HG03135 (cell line): ENCODE results near the gene FCER1G.

Experiments
- ATAC-seq: cut with Tn5 transposase; IDR thresholded peaks from one replicate; pipeline ENCODE4 v1.9.1; 2021; ENCODE audit warnings: mild to moderate bottlenecking, moderate library complexity; ENCODE audit not compliant: unreplicated experiment

FCER1G gene

DNA sequence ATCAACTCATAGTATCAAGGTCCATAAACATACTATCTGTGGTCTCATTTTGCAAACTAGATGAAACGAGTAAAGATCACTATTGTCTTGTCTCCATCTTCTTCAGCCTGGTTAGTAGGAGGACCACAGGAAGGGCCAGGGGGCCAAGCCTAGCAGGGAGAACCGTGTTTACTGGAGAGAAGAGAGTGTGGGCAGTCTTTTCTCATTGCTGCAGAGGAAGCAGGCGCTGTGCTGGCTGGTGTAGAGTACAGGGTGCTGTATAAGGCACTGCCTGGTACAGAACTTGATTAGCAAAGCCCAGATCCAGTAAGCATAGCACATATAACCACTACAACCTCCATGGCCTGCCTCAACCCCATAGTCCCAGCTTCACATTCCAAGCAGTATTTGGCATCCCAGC lies 27.8 kb upstream of the FCER1G start:
- no peak for ATAC-seq

DNA sequence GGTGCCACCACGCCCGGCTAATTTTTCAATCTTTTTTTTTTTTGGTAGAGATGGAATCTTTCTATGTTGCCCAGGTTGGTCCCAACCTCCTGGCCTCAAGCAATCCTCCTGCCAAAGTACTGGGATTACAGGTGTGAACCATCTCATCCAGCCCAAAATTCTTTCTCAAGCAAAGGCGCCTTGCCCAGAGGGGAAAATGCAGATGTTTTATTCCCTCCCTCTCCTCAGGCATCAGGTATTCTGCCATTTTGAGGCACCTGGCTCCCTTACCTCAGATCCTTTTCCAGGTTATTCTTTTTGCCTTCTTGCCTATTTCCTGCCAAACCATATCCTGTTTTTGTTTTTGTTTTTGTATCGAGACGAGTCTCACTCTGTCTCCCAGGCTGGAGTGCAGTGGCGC lies 26.7 kb upstream of the FCER1G start:
- ATAC-seq, result no peak

DNA sequence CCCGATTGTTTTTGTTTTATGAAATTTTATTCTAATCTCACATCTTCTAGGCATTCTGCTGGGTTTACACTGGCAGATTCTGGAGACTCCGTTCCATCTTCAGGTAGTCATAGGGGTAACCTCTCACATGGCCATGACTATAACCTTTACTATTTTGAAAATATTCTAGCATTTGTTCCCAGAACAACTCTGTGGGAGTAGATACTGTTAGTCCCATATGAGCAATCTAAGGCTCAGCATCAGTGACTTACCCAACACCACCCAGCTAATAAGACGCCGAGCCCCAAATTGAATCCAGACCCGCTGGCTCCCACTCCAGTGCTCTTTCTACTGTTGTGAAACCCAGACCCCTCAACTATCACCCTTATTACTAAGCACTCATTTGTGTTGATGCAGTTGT lies 26.1 kb upstream of the FCER1G start:
- no peak for ATAC-seq

GRCh38 chr1:161190962-161191521 lies 24.1 kb upstream of the FCER1G start:
- no peak for ATAC-seq

GRCh38 chr1:161191971-161192370 lies 23.1 kb upstream of the FCER1G start:
- no peak for ATAC-seq

DNA sequence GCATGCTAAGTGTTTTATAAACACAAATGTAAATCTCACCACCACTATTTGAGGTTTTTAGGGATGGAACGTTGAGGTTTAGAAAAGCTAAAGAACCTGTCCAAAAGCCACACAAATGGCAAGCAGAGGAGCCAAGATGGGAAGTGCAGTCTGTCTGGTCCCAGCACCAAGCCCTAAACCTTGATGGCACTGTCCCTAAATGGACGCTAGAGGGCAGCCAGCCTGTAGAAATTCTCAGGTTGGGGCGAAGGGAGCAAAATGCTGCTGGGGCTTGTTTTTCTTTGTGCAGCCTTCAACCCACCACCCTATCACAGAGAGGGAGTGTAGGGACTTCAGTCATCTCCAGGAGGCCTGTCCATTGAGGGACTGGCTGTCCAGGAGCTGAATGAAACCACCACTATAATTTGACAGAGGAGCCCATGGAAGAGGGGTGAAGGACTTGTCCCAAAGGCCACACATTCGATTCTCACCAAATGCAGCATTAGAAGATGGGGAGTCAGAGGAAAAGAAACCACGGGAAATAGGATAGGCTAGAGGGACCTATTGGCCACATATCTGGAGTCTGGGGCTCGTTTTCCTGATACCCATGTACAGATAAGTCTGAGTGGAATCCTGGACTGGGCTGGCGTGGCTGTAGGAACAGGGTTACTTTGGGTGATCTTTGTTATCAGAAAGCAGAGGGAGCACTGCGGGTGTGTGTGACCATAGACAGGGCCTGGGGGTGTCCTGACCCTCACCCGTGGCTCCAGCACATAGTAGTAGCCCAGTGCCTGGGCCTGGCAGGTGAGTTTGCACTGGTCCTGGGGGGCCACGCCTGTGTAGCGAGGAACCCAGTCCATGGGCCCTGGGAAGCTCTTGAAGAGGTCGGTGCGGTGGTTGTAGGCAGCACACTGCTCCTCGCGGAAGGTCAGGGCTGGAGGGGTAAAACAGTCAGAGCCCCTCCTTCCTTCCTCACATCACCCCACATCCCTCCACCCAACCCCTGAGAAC lies 22.3 kb upstream of the FCER1G start:
- no peak for ATAC-seq

DNA sequence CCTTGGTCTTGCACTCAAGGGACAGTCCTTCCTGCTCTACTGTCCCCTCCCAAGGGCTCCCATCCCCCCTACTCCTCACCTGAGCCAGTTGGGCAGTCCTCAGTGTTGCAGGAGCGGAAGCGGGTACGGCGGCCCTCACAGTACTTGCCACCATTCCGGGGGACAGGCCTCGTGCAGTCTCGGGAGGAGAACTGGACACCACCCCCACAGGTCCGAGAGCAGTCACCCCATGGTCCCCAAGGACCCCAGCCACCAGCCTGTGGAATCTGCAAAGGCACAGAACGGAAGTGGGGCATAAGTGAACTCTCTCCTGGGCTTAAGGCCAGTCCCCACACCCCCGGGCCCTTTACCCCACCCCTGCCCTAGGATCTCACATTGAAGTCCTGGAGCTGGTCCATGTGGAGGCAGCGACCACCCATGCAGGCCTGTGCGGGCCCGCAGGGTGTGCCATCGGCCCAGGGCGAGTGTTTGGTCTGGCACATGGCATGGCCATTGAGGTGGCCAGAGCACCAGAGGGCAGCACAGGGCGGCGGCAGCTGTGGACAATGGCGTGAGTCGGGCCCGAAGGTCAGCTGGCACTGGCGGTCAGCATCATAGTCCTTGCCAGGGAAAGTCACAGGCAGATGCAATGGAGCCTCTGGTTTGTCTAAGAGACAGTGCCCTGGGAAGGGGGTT lies 21.4 kb upstream of the FCER1G start:
- ATAC-seq, result no peak

- no peak for ATAC-seq
Observed at GRCh38 chr1:161195171-161195570, 19.9 kb upstream of the FCER1G start.

DNA sequence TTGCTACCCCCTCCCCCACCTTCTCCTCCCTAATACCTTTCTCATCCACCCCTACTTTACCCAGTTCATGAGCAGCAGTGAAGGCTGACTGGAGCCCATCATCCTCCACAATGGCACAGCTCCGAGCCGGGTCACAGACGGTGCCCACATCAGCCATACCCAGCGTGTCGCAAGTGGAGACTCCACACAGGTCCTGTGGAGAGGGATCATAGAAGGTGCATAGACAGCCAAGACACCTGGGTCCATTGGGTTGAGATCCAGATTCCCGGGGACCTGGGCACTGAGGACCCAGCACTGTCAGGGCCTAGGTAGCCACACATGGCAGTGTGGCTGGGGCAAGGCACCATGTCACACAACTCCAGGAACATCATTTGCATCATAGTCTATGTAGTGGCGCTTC lies 19.0 kb upstream of the FCER1G start:
- ATAC-seq, result no peak

DNA sequence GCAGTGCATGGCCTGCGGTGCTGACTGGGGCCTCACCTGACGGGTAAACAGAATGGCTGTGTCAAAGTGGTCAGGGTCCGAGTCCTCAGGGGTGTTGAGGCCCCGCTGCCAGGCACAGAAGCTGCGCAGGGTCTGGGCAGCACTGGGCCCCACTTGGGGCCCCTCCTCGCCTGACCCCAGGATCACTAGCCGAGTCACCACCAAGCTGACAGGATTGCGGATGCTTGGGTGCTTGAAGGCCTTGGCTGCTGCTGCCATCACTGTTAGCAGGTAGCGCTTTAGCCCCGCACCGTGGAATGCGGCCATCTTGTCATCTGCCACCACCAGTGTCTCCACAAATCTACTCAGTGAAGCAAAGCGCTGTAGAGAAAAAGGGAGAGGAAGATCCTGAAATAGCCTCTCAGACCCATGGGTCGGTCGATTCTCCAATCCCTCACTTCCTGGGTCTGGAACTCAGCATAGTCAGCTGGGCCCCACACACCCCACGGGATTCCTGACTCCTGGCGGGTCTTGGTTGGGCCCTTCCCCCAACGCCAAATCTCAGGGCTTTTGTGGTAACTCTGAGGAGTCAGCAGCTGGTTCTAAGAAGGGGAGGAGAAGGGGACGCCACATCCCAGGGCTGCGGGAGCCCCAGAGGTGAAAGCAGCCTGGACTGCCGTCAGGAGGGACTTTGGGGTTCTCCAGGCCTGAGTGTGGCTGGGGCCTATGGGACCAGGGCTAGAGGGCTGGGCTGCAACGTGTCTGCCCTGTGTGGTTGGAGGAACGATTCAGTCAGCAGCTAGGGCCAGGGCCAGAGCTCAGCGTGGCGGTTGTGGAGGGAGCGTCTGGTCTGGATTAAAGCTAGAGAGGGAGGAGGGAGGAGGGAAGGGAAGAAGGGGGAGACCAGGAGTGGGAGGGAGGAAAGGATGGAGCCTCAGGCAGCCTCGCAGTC lies 18.3 kb upstream of the FCER1G start:
- ATAC-seq, result no peak

GRCh38 chr1:161197560-161198193 lies 17.4 kb upstream of the FCER1G start:
- ATAC-seq, result no peak

DNA sequence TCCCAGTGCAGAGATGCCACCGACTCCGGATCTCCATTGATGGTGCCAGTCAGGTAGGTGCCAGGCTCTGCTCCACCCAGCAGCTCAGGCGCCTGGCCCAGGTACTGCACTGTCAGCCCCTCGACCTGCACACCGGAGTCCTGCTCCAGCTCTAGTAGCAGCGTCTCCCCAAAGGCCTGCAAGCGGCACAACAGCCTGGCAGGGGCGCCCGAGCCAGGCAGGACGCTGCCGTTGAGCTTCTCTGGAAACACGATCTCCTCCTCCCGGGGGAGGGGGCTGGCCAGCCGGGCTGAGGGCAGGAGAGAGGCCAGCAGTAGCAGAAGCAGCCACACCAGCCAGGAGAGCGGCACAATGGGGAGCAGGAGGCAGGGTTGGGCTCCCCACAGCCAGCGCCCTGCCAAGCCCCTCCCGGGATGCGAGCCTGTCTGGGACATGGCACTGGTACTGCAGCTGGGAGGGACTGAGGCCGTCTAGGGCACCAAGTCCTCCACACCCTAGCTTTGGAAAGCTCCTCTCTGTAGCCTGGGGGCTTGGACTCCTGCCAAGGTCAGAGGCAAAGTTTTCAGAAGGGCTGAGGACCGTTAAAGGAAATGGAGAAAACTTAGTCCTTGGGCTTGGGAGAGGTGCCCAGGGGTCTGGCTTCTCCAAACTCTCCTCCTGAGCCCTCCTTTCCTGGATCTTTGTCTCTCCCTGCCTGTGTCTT lies 16.8 kb upstream of the FCER1G start:
- no peak for ATAC-seq

DNA sequence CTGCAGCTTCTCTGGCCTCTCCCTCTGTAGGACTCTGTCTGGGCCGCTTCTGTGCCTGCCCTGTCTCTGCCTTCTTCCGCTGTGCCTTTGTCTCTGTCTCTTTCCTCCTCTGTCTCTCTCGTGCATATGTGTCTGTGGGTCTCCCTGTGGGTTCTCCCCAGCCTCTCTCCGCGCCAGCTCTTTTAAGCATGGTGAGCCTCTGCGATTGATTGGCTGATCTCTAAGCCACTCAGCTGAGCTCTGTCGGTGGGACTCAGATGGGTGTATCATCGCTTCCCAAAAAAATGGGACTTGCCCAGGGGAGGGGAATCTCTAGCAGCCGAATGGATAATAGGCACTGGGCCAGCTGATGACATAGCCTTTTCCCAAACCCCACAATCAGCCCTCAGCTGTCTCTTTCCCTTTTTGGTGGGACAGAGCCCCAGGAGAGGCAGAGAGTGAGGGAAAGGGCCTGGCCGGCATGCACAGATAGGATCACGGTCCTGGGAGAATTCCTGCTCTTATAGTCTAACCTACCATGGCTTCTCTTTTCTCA lies 16.1 kb upstream of the FCER1G start, which contains the start of gene ADAMTS4:
ADAMTS4 (minus strand) TSS at position 158 of the 535 bp plus-strand sequence. CDS start 427 bp downstream, outside the sequence.
- no peak for ATAC-seq

DNA sequence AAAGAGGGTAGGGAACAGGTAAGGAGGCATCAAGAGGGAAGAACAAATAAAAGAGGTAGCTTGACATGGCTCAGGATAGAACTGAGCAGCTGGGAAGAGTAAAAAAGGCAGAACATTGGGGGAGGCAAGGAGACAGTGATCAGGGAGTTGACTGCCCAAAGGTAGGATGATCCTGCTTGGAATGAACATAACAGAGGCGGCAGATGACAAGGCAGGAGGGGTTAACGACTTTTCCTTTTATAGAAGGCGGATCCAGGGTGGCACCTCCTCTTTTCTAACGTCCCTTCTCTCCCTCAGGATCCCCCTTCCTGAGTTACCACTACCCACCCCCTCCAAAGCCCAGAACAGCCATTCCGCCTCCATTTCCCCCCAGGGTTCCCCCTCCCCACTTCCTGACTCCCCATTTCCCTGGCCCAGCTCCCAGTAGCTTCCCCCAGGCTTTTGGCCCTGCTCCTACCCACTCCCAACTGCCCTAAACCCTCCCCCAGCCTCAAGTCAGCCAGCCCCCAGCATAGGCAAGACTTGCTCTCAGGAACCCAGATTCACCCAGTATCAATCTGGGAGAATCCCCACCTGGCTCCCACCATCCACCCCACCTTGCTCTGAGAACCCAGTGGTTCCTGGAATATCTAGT lies 15.5 kb upstream of the FCER1G start:
- ATAC-seq, result no peak

DNA sequence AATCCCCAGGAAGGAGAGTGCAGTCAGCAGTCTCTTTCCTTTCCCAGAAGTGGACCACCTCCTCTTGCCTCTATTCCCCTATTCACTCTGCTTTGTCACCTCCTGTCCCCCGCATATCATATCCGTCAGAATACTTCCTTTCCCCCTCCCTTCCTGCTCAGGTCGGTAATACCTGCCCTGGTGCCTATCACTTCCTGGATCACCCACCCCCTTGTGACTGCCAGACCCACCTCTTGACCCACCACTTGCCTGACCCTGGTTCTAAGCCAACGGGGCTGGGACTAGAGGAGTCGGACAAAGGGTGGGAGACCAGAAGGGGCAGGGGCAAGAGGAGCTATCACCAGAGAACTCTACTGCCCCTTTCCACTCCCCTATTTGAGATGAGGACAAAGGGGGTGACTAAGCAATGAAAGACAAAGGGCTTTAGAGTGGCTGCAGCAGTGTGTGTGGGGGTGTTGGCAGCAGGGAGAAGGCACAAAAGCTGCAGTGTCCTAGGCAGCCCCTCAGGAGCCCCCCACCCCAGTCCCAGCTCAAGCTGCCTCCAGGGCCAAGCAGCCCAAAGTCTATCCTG lies 14.6 kb upstream of the FCER1G start:
- no peak for ATAC-seq

DNA sequence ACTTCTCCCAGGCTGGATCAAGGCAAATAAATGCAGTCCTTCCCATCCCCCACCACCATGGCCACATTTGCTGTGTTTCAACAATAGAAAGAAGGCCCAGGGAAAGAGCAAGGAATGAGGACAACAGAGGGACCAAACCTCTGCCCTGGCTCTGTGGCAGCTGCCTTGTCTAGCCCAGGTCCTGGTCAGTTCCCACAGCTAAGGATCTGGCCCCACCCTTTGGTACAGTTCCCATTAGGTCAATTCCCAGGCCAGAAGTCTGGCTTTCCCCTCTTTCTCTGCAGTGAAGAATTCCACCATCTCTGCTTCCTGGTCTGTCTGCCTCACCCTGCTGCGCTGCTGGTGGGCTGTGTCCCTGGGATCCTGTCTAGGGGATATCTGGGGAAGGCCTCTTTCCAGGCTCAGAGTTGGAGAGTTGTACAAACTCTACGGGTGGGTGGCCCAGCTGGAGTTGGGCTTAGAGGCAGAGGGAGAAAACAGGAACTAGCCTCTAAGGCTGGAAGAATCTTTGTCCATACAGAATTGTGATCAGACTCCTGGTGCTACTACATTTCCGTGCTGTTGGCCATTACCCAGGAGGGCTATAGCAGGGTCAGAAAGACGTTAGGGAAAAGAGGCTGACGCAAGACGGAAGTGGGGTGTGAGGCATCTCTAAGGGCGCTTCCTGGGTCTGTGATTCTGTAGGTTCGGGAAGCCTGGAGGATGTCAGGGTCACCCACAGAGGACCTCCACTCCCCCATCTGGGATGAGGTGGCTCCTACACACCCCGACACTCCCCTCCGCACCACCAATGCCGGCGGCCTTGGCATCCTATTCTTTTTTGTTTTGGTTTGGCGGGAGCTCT lies 13.9 kb upstream of the FCER1G start:
- ATAC-seq, result no peak
